ENCODE measurements around the gene KCNJ11. TPM values are rescaled to one million over a fixed set of nuclear protein-coding genes. Genes with fewer than 3 reads are reported as not detected.

Gene KCNJ11
- total and polyA plus RNA-seq, 2 of the 13 experiments (the other 11 are each of a cell fraction or from before 2014, with no cell fraction given), result 0.38 to 1.6 TPM

DNA sequence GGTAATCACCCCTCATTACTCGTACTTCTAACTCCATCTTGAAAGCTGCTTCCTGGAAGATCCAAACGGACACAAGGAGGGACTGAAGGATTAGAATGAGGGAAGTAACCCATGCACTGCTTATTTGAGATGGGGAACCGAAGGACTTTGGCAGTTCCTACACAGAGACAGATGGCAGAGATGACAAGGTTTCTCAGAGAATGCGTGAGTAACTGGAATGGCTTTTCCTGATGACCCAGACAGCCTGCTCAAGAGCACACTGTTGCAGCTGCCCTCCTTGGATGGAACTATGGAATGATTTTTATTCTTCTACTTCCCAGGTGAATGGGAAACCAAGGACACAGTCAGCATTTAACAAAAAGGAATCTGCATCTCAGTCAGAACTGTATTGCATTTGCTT, 7.3 kb downstream of the KCNJ11 start:
- ATAC-seq (no peak), DNase-seq (ENCODE audit: low spot score) (no peak), FAIRE-seq (no peak)
- no peak overlapping the region for H3K4me2 ChIP-seq (ENCODE audit: low read depth, low read length)
- peaks cover 14 to 29% of the 10 kb centered on the region in 2 experiments for H3K36me3 ChIP-seq (replicated peaks in 1 of 2; ENCODE audit: control insufficient read depth in 1 of 2, insufficient read depth in 2 of 2, low read length in 2 of 2)
- no peak for TF ChIP-seq TAF1 (CRISPR knock-in tag; IDR thresholded peaks at IDR 0.05)
- no peak for TF ChIP-seq TBX2 (CRISPR knock-in tag; IDR thresholded peaks at IDR 0.05; ENCODE audit: borderline replicate concordance)
- TF ChIP-seq NR2F2 (IDR thresholded peaks at IDR 0.05; ENCODE audit: borderline replicate concordance, low read depth), result no peak
- CTCF ChIA-PET (ENCODE audit: low intra/inter-chr PET ratio, low total read pairs), result no interaction called here
- H3K27ac ChIP-seq (ENCODE audit: extremely low read length, insufficient read depth, low read length), result no peak overlapping the region
- H3K9ac ChIP-seq (ENCODE audit: insufficient read depth, low read depth, low read length), result no peak overlapping the region
- no peak overlapping the region for H2AFZ ChIP-seq (ENCODE audit: low read length)
- BruUV-seq (replicated peaks), result no TSS peak
- H3K9me3 ChIP-seq (ENCODE audit: low read length), result no peaks in the 10 kb centered on the region
- H3K4me1 ChIP-seq (ENCODE audit: insufficient read depth, low read length), result no peaks in the 10 kb centered on the region
- in situ Hi-C loops (cut with HindIII; ENCODE audit: extremely low pct_ligation_motif_present, low pct_unique_long_range_greater_than_20kb), result loop anchor here (5.0 kb wide), 2 partner anchors 91 to 126 kb away; no protein-coding TSS in a partner anchor
- H3K27me3 ChIP-seq (ENCODE audit: control insufficient read depth in 1 of 2, insufficient read depth in 2 of 2, low read length in 2 of 2), result no peaks in the 10 kb centered on the region
- H4K20me1 ChIP-seq (ENCODE audit: insufficient read depth, low read length), result no peaks in the 10 kb centered on the region
- H3K79me2 ChIP-seq (ENCODE audit: insufficient read depth, low read length), result no peaks in the 10 kb centered on the region
- 97% methylated on average over 4 of the region's 4 CpGs for WGBS (ENCODE audit: low lambda C conversion rate)
- intact Hi-C loops (cut with micrococcal nuclease; ENCODE audit: unreplicated experiment), result no loop called here
- POLR2A ChIA-PET, result interaction anchor here (0.6 kb wide), 1 partner anchor 26 kb away, joined by 3 read pairs; no protein-coding TSS in a partner anchor
- no peak overlapping the region for H3K4me3 ChIP-seq (replicated peaks in 1 of 3; ENCODE audit: insufficient read depth in 1 of 3, low read depth in 2 of 3, low read length in 3 of 3)

DNA sequence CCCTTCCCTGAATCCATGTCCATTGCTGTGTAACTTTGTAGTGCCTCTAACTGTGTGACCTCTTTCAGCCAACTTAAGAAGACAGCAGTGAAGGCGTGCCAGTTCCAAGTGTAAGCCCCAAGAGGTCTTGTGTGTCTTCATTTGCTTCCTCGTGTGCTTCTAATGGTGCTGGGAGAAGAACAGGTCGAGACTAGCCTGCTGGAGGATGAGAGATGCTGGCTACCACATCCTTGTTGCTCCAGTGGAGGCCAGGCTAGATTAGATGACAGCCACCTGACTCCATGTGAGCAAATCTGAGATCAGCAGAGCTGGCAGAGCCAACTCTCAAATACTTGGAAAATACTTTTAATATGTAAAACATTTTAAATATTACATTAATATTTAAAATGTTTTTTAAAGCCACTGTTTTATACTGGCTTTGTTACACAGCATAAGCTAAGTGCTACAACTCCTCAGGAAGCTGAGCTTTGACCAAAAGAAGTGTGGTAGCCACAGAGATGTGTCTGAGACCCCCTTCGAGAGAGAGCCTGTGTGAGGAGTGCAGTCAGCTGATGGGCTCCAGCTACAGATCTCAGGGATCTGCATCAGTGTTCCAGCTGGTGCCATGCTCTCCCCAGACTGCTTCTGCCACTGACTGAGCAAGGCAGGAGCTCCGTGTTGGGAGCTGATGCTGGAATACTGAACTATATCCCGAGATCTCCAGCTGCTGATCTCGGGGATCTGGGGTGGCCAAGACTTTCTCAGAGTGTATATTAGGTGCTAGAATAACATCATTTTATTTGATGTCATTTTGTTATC, 8.9 kb downstream of the KCNJ11 start:
- H4K20me1 ChIP-seq (ENCODE audit: insufficient read depth, low read length), result no peaks in the 10 kb centered on the region
- WGBS (ENCODE audit: low lambda C conversion rate), result 96% methylated on average over 7 of the region's 7 CpGs
- H3K79me2 ChIP-seq (ENCODE audit: insufficient read depth, low read length), result no peaks in the 10 kb centered on the region
- no peaks in the 10 kb centered on the region for H3K4me1 ChIP-seq (ENCODE audit: insufficient read depth, low read length)
- H3K36me3 ChIP-seq (replicated peaks in 1 of 2; ENCODE audit: control insufficient read depth in 1 of 2, insufficient read depth in 2 of 2, low read length in 2 of 2), result peaks cover 16 to 44% of the 10 kb centered on the region in 2 experiments
- in situ Hi-C loops (cut with HindIII; ENCODE audit: extremely low pct_ligation_motif_present, low pct_unique_long_range_greater_than_20kb) (loop anchor here (5.0 kb wide), 2 partner anchors 93 to 128 kb away; no protein-coding TSS in a partner anchor), intact Hi-C loops (cut with micrococcal nuclease; ENCODE audit: unreplicated experiment) (no loop called here)
- ChIA-PET POLR2A (no interaction called here), CTCF (ENCODE audit: low intra/inter-chr PET ratio, low total read pairs) (no interaction called here)
- TF ChIP-seq HOXA7 (CRISPR knock-in tag; IDR thresholded peaks at IDR 0.05) (no peak), ZNF619 (CRISPR knock-in tag; IDR thresholded peaks at IDR 0.05) (no peak), ZNF256 (CRISPR knock-in tag; conservative IDR thresholded peaks at IDR 0.05) (no peak), RAD51 (IDR thresholded peaks at IDR 0.05; ENCODE audit: borderline replicate concordance) (no peak)
- TF ChIP-seq, protein P1, sequence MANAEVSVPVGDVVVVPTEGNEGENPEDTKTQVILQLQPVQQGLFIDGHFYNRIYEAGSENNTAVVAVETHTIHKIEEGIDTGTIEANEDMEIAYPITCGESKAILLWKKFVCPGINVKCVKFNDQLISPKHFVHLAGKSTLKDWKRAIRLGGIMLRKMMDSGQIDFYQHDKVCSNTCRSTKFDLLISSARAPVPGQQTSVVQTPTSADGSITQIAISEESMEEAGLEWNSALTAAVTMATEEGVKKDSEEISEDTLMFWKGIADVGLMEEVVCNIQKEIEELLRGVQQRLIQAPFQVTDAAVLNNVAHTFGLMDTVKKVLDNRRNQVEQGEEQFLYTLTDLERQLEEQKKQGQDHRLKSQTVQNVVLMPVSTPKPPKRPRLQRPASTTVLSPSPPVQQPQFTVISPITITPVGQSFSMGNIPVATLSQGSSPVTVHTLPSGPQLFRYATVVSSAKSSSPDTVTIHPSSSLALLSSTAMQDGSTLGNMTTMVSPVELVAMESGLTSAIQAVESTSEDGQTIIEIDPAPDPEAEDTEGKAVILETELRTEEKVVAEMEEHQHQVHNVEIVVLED (CRISPR knock-in tag; IDR thresholded peaks at IDR 0.05; ENCODE audit: borderline replicate concordance), result no peak
- TF ChIP-seq, protein P2, sequence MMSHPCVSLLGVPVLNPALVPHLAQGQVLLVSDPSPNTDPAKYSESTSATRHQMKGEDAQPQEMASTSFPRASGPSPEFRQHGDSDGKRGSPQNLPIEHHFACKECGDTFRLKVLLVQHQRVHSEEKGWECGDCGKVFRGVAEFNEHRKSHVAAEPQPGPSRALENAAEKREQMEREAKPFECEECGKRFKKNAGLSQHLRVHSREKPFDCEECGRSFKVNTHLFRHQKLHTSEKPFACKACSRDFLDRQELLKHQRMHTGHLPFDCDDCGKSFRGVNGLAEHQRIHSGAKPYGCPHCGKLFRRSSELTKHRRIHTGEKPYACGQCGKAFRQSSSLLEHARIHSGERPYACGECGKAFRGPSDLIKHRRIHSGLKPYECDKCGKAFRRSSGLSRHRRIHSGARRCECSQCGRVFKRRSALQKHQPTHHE (CRISPR knock-in tag; IDR thresholded peaks at IDR 0.05; ENCODE audit: borderline replicate concordance), result no peak
- FAIRE-seq, result no peak
- no TSS peak for BruUV-seq (replicated peaks)
- no peak overlapping the region for H2AFZ ChIP-seq (ENCODE audit: low read length)
- no peak for ATAC-seq
- no peak overlapping the region for H3K4me2 ChIP-seq (ENCODE audit: low read depth, low read length)
- no peak overlapping the region for H3K4me3 ChIP-seq (replicated peaks in 1 of 3; ENCODE audit: insufficient read depth in 1 of 3, low read depth in 2 of 3, low read length in 3 of 3)
- no peak for DNase-seq (ENCODE audit: low spot score)
- H3K27ac ChIP-seq (ENCODE audit: extremely low read length, insufficient read depth, low read length), result no peak overlapping the region
- H3K9me3 ChIP-seq (ENCODE audit: low read length), result no peaks in the 10 kb centered on the region
- no peaks in the 10 kb centered on the region for H3K27me3 ChIP-seq (ENCODE audit: control insufficient read depth in 1 of 2, insufficient read depth in 2 of 2, low read length in 2 of 2)
- H3K9ac ChIP-seq (ENCODE audit: insufficient read depth, low read depth, low read length), result no peak overlapping the region
